GM21390 (cell line): ENCODE measurements around the gene SAFB2.
"Not testable (repeated sequence)": the region's sequence is repeated elsewhere in the genome, so short reads cannot be mapped to it uniquely, and the experiment has no call there.

ENCODE experiments used
- ATAC-seq: cut with Tn5 transposase; IDR thresholded peaks from one replicate; pipeline ENCODE4 v1.9.1; 2021; ENCODE audit not compliant: unreplicated experiment

SAFB2 gene

DNA sequence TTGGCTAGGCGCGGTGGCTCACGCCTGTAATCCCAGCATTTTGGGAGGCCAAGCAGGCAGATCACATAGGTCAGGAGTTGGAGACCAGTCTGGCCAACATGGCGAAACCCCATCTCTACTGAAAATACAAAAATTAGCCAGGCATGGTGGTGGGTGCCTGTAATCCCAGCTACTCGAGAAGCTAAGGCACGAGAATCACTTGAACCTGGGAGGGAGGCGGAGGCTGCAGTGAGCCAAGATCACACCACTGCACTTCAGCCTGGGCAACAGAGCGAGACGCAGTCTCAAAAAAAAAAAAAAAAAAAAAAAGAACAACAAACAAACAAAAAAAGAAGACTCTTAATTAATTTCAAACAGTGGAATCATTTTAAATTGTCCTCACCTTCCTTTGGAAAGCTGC lies 13.8 kb downstream of the SAFB2 start:
- ATAC-seq, result not testable (repeated sequence)

DNA sequence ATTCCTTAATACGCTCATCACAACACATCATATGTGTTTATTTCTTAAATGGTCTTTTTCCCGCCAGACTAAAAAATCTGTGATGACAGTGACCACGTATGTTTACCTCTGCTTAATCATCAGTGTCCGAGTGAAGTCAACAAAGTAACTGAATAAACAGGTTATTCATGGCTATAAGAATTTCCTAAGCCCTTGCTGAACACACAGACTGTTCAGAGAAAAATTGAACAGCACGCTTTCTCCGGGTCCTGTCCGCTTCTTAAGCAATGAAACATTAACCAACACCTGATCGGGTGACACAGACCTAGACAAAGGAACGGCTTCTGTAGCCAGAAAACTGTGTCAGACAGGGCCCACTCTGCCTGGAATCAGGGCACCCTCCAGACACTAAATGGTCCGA lies 14.3 kb downstream of the SAFB2 start:
- no peak for ATAC-seq

DNA sequence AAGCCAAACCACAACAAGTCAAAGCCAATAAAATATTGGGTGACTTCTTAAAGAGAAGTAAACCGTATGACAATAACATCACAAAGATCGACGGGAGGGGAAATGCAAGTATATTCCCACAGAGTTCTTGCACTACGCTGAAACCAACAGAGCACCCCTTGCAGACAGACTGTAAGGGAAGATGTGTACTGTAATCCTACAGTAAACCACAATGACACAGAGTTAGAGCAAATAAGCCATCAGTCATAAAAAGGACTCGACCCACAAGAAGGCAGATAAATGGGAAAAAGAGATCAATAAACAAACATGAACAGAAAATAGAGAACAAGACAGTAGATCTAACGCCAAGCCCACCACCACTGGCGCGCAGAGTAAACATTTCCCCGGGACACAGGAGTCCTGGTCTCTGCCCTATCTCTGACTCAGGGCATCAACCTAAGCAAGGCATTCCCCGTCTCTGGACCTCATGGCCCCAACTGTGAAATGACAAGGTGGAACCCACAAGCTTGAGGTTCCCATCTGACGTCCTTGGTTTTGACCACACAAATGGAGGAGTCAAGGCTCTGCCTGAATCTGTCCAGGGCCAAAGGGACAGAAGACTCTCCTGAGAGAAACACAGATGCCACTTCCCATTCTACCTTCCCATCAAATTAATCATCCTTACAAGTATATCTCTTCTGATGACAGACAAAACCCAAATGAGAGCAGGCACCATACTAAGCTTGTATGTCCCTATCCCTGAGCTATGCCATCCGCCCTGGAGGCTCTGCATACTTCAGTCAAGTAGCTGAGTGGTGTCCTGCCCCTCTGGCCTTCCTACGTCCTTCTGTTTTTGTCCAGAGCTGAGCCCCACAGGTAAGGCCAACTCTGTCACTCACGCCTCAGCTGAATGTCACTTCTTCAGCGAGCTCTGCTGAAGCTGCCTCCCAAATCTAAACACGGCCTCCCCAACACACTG lies 15.0 kb downstream of the SAFB2 start:
- no peak for ATAC-seq

DNA sequence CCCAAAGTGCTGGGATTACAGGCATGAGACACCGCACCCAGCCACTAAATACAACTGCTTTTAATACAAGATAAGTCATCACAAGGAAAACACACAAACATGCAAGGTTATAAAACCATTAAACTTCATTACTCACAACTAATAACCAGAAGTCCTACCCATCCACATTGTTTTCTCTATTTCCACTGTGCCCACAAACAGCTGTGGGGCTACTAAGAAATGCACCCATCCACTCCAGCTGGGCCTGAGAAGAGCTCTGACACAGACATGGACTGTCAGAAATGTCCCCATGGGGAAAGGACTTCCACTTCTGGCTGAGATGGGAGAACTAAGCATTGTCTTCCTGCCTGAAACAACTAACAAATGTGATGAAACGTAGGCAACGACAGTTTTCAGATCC lies 17.2 kb downstream of the SAFB2 start:
- ATAC-seq, result no peak

DNA sequence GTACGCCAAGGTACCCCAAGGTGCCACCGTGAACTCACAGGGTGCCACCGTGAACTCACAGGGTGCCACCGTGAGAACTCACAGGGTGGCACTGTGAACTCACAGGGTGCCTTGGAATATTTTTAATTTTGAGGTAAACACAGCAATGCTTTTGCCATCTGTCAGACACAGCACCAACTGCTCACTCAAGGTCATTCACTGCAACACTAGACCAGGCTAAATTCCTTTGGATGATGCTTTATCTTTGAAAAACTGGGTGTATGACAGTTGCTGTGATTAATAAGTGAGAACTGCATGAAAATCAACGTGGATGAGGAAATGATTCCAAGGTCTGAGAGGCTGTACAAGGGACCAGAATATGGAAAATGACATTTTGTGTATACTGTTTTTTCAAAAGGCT lies 18.9 kb downstream of the SAFB2 start:
- ATAC-seq, result no peak

DNA sequence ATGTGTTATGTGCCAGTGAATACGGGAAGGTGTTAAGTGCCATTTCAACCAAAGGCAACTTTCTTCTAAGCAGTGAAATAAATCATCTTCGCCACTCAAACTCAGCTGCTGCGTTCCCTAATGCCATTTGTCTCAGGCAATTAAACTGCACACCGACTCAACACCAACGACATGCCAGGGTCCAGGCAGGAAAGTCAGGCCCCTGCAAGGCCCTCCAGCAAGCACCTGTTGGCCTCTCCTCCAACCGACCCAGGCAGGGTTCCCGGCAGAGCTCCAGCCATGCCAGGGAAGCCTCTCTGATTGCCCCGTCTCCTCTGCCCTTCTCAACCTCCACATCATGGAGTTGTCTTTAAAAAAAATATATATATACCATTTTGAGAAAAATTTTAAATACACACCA lies 21.8 kb downstream of the SAFB2 start:
- ATAC-seq, result no peak

DNA sequence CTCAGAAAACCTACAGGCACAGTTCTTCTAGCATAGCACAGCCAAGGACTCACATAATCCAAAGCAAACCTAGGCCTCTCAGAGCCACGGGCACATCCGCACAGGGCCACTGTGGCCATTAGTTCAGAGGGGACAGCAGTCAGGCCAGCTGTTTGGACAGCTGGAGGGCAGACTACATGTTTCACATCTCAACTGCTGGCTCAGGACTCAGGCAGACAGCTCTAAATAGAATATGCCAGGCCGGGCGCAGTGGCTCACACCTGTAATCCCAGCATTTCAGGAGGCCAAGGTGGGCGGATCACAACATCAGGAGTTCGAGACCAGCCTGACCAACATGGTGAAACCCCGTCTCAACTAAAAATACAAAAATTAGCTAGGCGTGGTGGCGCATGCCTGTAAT lies 26.8 kb downstream of the SAFB2 start:
- ATAC-seq, result no peak

DNA sequence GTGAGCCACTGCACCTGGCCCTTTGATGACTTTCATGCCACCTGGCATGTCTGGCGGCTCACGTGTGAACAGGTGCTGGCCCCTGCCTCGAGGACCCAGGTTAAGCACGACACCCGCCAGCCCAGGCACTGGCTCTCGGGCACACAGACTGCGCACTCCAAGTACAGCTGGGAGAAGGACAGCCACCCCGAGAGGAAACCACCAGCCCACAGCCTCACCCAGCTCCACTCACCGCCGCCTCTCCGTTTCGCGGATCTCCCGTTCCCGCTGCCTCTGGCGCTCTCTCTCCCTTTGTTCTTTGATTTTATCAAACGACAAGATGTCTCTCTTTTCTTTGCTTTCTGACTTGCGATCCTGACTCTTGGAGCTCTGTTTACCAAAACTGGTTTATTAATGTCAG lies 27.4 kb downstream of the SAFB2 start:
- ATAC-seq, result no peak

DNA sequence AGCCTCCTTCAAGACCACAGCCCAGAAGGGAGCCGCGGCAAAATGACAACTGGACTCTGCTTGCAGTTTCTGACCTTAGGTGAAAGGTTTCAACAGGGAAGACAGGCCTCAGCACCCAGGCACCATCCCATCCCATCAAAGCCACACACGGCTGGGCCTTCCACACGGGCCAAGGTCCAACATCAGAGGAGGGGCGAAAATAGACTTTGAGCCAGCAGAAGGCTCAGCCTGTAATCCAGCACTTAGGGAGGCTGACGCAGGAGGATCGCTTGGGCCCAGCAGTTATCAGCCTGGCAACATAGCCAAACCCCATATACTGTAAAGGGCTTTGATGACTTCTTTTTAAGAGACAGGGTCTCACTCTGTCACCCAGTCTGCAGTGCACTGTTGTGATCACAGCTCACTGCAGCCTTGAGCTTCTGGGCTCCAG lies 28.0 kb downstream of the SAFB2 start:
- no peak for ATAC-seq

DNA sequence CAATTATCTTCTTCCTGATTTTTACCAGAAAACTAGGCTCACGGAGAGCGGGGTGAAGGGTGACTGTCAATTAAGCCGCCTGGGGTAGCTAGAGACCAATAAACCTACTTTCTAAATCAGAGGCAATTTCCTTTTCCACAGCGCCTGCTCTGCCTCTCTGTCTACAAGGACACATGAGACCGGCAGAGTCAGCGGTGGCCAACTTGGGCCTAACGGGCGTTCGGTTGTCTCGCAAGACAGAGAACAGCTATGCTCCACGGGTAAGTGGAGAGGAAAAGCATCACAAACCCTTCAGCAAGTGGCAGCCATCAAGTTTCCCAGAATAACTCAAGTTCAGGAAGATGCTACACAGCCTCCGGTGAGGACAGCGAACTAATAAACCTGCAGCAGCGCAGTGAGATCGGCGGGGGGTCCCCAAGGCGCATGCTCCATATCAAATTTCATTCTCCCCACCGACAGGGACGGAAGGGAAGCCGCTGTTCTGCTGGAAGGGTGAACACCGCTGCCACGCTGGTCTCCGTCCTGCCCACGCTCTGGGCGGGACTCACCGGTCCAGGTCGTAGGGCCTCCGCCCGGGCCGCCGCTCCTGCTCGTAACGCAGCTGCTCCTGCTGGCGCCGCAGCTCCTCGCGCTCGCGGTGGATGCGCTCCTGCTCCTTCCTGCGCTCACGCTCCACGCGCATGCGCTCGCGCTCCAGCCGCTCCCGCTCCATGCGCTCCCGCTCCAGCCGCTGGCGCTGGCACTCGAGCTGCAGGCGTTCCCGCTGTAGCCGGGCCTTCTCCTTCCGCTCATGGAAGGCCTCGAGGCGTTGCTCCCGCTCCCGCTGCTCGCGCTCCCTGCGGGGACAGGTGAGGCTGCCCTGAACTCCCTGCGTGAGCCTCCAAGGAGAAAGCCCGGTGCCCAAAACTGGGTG lies 29.0 kb downstream of the SAFB2 start:
- no peak for ATAC-seq

DNA sequence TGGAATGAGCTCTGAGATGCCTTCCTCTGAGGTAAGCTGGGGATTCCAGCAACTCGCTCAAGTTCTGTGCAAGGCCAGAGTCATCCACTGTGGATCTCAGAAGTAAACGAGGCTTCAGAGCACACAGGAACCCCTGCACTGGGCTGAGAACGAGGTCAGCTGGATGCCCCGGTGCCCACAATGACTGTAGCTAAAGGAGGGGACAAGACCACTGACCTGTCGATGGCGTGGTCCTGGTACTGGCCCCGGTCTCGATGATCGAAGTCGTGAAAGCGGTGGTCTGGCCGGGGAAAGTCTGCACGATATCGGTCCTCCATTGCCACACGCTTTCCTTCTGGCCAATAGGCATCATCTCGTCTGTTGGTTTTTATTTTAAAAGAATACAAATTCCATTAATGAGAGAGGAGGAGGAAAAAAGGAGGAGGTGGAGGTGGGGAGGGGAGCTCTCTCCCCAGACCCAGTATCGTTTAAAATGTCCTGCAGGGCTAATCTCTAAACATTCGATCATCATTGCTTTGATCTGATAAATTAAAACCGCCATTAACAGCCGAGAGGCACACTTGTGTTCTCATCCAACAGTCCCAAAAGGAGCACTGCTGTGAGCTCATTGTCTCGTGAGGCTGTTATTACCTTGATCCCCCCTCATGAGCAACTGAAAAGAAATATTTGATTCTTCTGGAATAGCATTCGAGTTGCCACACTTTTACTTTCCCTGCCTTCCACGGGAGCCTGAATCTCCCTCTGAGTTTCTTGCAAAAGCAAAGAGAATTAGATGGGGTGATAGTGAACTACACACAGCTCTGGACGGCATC lies 29.8 kb downstream of the SAFB2 start:
- ATAC-seq, result no peak

DNA sequence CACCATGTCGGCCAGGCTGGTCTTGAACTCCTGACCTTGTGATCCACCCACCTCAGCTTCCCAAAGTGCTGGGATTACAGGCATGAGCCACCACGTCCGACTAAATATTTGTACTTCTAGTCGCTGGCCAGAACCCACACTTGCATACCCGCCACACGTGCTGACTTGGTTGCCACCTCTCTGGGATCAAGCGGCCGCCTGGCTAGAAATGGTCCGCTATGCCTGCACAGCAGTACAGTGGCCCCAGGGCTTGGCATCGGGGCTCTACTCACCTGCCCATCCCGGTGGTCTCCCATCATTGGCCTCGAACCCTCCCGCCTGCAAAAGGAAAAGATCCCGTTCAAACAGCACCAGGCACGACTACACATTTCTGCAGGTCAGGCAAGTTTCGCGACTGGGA lies 31.1 kb downstream of the SAFB2 start:
- ATAC-seq, result no peak

DNA sequence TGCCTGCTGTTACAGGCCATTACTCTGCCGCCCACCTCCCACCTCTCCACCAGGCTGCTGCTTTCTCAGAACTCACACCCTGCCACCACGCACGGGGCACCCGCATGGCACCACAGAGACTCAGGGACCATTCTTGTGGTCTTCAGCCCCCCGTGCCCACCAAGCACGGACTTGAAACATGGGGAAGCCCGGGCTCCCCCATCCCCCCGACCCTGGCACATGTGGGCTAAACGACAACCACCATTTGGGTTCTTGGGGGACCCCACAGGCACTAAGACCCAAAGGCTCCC lies 31.8 kb downstream of the SAFB2 start:
- no peak for ATAC-seq

DNA sequence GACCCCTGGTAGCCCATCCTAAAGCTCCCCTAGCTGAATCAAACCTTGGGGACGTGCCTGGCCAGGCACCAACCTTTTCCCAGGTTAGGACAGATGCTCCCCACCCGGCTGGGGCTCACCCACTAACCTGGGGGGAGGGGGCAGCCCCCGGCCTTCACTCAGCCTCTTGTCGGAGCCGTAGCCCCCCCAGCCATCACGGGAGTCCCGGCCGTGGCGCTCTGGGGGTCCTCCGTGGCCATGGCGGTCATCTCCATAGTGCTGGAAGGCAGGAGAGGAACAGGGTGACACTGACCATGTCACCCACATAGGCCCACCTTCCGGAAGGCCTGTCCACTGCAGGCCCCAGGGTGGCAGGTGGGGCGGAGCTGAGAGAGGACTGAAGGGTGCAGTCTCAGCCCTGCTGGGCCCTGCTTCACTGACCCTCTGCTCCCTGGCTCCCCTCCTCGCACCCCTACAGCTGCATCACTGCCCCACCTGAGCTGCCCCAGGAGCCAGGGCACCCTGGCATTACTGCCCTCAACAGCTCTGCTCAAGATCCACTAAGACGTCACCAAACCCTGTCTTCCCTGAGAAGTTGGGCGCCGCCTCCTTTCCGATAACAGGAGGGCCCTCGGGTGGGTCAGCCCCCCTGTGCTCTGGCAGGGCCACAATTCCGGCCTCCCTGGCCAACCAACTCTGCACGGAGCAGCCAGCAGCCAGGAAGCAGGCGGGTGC lies 32.3 kb downstream of the SAFB2 start:
- no peak for ATAC-seq

DNA sequence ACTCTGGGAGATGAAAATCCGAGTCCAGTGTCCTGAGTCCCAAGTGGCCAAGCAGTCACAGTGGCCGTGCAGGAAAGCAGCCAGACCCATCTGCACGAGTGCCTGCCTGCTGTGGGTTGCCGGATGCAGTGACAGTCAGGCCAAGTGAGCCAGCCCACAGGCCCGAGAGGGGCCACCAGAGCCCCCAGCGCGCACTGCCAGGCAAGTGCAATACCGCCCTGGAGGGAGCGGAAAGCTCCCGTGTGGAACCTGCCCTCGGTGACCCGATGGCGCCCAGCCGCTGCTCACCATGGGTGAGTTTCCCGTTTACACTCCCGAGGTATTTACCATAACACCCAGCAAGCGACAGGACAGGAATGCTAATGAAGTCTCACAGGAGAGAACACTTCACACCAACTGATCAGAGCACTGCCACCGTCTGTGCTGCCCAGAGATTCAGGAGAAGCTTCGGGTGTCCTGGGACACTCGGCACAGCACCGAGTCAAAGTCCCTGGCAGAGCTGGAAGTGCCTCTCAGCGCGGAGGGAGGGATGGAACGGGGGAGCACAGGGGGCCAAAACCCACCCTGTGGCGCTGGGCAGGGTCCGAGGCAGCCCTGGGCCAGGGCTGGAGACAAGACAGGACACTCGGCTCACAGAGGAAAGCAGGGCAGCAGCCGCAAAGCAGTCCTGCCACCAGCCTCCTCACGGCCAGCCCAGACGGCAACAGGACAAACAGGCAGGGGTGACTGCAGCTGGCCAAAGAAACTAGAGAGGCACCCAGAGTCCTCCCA lies 33.5 kb downstream of the SAFB2 start:
- no peak for ATAC-seq

DNA sequence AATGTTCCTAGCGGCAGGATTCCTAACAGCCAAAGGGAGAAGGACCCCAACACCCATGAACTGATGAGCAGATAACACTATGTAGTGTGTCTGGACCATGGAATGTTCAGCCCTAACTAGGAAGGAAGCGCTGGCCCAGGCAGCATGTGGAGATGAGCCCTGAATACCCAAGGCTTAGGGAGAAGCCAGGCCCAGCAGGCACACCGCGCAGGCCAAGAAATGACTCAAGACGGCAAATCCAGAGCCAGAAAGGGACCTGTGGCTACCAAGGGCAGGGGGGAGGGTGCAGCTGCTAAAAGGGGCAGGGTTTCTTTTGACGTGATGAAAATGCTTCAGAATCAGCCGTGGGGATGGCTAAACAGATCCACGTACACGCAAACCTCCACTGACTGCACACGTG lies 34.1 kb downstream of the SAFB2 start:
- no peak for ATAC-seq

DNA sequence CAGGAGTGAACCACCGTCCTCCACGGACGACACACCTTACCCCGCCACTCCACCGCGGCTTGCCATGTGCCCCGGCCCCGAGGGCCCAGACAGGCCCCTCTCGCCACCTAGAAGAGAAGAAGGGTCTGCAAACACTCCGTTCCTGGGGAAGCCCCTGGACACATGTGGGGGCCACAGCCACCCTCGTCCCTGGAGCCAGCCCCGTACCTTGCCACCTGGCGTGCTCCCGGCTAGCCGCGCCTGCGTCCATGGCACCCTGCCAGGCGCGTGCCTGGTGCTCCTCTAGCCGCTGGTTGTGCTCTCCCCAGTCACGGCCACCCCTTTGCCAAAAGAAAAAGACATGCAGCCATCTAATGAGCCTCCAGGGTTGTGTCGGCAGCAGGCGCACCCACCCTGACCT lies 34.9 kb downstream of the SAFB2 start:
- no peak for ATAC-seq

DNA sequence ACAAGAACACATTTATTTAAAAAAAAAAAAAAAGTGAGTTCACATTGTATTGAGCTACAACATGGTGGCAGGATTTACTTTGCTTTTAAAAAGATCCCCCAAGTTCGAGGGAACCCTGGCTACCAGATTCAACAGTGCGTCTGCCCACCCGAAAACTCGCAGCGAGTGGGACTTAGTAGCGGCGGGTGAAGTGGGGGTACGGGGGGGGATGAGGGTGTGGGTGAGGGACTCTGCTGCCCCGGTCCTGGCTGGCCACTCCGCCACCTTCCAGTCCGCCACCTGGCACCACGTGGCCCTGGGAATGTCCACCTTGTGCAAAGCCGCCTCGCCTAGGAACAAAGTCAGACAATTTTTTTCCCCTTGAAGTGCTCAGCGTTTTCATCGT lies 35.5 kb downstream of the SAFB2 start:
- ATAC-seq, result no peak

DNA sequence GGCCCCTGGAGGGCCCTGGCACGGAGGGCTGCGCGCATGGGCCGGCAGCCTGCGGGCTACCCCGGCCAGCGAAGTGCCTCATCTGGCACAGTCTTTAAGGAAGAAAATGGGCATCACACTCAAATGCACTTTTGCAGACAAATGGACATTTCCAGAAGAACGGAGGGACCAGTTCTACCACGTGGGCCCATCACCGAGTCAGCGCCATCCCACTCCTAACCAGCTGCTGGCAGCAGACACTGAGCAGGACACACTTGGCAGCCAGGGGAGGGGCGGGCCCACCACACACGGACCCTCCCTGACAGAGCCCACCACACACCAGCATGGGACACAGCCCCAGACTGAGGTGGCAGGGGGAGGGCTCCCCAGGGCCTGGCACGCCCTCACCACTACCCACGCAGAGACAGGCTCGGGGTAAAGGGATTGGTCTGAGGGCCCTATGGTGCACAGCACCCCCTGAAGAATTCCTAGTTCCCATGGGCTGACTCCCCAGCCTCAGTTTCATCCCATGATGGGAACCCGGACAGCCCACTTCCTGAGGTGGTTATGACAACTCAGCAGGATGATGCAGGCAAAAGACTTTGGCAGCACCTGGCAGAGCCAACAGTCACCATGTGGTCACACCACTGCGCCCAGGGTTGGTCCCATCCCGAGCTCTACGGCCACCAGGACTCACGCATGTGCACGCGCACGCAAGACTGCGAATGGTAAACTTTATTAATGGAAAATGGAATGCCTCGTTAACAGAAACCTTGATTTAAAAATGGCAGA lies 36.1 kb downstream of the SAFB2 start:
- no peak for ATAC-seq
